HepG2 (cell line): Measurements from ENCODE around the gene SLC6A9. TPM values are rescaled to one million over a fixed set of nuclear protein-coding genes. Genes with fewer than 3 reads are reported as not detected.

Experiments
- ATF5 ChIP-seq: sonication (generic); formaldehyde crosslinking; IDR thresholded peaks from 2 replicates; pipeline ENCODE4 v1.4.0; 2020; ENCODE audit warnings: mild to moderate bottlenecking, low read depth, missing genetic modification reagents
- ELF1 ChIP-seq: sonication (generic); formaldehyde crosslinking; IDR thresholded peaks from 2 replicates; pipeline ENCODE4 v1.4.0; 2020; ENCODE audit warnings: missing genetic modification reagents
- MED1 ChIP-seq: sonication (generic); formaldehyde crosslinking; IDR thresholded peaks from 2 replicates; pipeline ENCODE4 v1.4.0; 2020; ENCODE audit warnings: missing genetic modification reagents
- NR2C2 ChIP-seq: sonication (generic); formaldehyde crosslinking; IDR thresholded peaks from 2 replicates; pipeline ENCODE4 v1.4.0; 2020; ENCODE audit warnings: missing genetic modification reagents, mild to moderate bottlenecking, moderate library complexity, borderline replicate concordance
- PRDM10 ChIP-seq: sonication (generic); formaldehyde crosslinking; IDR thresholded peaks from 2 replicates; pipeline ENCODE4 v1.4.0; 2020; ENCODE audit warnings: low read depth, missing genetic modification reagents
- SRY ChIP-seq: sonication (generic); formaldehyde crosslinking; IDR thresholded peaks from 2 replicates; pipeline ENCODE4 v1.8.0; 2022; ENCODE audit warnings: mild to moderate bottlenecking, missing genetic modification reagents
- TOPORS ChIP-seq: sonication (generic); formaldehyde crosslinking; IDR thresholded peaks from 2 replicates; pipeline ENCODE4 v1.8.0; 2023; ENCODE audit warnings: mild to moderate bottlenecking, missing genetic modification reagents
- ZFP36L1 ChIP-seq: sonication (generic); formaldehyde crosslinking; IDR thresholded peaks from 2 replicates; pipeline ENCODE4 v1.8.0; 2022; ENCODE audit warnings: mild to moderate bottlenecking, missing genetic modification reagents, moderate library complexity
- ZFP90 ChIP-seq: sonication (generic); formaldehyde crosslinking; IDR thresholded peaks from 2 replicates; pipeline ENCODE4 v1.8.0; 2022; ENCODE audit warnings: missing genetic modification reagents, mild to moderate bottlenecking, inconsistent platforms, borderline replicate concordance
- ZFX ChIP-seq: sonication (generic); formaldehyde crosslinking; IDR thresholded peaks from 2 replicates; pipeline ENCODE4 v1.4.0; 2020; ENCODE audit warnings: mild to moderate bottlenecking, low read depth, missing genetic modification reagents, moderate library complexity
- ZMYM2 ChIP-seq: sonication (generic); formaldehyde crosslinking; IDR thresholded peaks from 2 replicates; pipeline ENCODE4 v1.8.0; 2022; ENCODE audit warnings: mild to moderate bottlenecking, missing genetic modification reagents
- ZNF543 ChIP-seq: sonication (generic); formaldehyde crosslinking; IDR thresholded peaks from 2 replicates; pipeline ENCODE4 v1.4.0; 2020; ENCODE audit warnings: mild to moderate bottlenecking, missing genetic modification reagents
- ZNF768 ChIP-seq: sonication (generic); formaldehyde crosslinking; IDR thresholded peaks from 2 replicates; pipeline ENCODE4 v1.4.0; 2020; ENCODE audit warnings: missing genetic modification reagents
- polyA plus RNA-seq, 8 experiments: library from polyadenylated mRNA; depleted of rRNA in 3 of 8; stranded (reverse) in 7 of 8; unstranded in 1 of 8; fragments of >200 nt; fragmentation: Illumina TruSeq in 4 of 8; extraction: Trizol in 4 of 8; gene quantifications; 2 replicates each; pipeline versions ENCODE4 v1.2.1 to v1.2.3, GENCODE V29; 2011 to 2016; ENCODE audit warnings: low read depth in 4 of 8, missing spikeins in 1 of 8, mixed read lengths in 1 of 8; ENCODE audit not compliant: insufficient read depth in 1 of 8
- total RNA-seq, 5 experiments: library from RNA; depleted of rRNA; stranded (reverse); fragments of >200 nt; fragmentation: Illumina TruSeq; extraction: Trizol; gene quantifications; 2 replicates each; pipeline ENCODE4 v1.2.3, GENCODE V29; 2016; ENCODE audit warnings: low read depth in 1 of 5
- TF ChIP-seq, protein P1 (sequence below): sonication (generic); formaldehyde crosslinking; IDR thresholded peaks from 2 replicates; pipeline ENCODE4 v1.4.0; 2020; ENCODE audit warnings: missing genetic modification reagents, borderline replicate concordance
- TF ChIP-seq, protein P2 (sequence below): sonication (generic); formaldehyde crosslinking; IDR thresholded peaks from 2 replicates; pipeline ENCODE4 v1.9.0; 2021; ENCODE audit warnings: missing genetic modification reagents, borderline replicate concordance
- TF ChIP-seq, protein P3 (sequence below): IDR thresholded peaks from 2 replicates; pipeline ENCODE4 v1.6.1; 2016; ENCODE audit warnings: missing genetic modification reagents, missing compliant biosample characterization

The SLC6A9 gene
- total and polyA plus RNA-seq, 2 of the 13 experiments (the other 11 are each of a cell fraction or from before 2014, with no cell fraction given) = 8.5 to 9.9 TPM

- TF ChIP-seq, protein P1, sequence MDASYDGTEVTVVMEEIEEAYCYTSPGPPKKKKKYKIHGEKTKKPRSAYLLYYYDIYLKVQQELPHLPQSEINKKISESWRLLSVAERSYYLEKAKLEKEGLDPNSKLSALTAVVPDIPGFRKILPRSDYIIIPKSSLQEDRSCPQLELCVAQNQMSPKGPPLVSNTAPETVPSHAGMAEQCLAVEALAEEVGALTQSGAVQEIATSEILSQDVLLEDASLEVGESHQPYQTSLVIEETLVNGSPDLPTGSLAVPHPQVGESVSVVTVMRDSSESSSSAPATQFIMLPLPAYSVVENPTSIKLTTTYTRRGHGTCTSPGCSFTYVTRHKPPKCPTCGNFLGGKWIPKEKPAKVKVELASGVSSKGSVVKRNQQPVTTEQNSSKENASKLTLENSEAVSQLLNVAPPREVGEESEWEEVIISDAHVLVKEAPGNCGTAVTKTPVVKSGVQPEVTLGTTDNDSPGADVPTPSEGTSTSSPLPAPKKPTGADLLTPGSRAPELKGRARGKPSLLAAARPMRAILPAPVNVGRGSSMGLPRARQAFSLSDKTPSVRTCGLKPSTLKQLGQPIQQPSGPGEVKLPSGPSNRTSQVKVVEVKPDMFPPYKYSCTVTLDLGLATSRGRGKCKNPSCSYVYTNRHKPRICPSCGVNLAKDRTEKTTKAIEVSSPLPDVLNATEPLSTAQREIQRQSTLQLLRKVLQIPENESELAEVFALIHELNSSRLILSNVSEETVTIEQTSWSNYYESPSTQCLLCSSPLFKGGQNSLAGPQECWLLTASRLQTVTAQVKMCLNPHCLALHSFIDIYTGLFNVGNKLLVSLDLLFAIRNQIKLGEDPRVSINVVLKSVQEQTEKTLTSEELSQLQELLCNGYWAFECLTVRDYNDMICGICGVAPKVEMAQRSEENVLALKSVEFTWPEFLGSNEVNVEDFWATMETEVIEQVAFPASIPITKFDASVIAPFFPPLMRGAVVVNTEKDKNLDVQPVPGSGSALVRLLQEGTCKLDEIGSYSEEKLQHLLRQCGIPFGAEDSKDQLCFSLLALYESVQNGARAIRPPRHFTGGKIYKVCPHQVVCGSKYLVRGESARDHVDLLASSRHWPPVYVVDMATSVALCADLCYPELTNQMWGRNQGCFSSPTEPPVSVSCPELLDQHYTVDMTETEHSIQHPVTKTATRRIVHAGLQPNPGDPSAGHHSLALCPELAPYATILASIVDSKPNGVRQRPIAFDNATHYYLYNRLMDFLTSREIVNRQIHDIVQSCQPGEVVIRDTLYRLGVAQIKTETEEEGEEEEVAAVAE (CRISPR knock-in tag) = no peak
- TF ChIP-seq ZNF543 (peak; percentile 87), ZFP90 (CRISPR knock-in tag) (peak; percentile 40; the same call in 1 of the 2 replicates), ELF1 (CRISPR knock-in tag) (peak; percentile 77), ZNF768 (CRISPR knock-in tag) (peak; percentile 51; the same call in 1 of the 2 replicates), ZFX (CRISPR knock-in tag) (peak; percentile 91), ATF5 (0 out of 2 replicates have a peak, but pooled peaks have one; percentile 81), NR2C2 (CRISPR knock-in tag) (peak; percentile 74), TOPORS (CRISPR knock-in tag) (peak; percentile 18; the same call in 1 of the 2 replicates), ZFP36L1 (CRISPR knock-in tag) (0 out of 2 replicates have a peak, but pooled peaks have one; percentile 31), SRY (CRISPR knock-in tag) (peak; percentile 70; the same call in 1 of the 2 replicates), PRDM10 (no peak), ZMYM2 (CRISPR knock-in tag) (peak; percentile 16; the same call in 1 of the 2 replicates), MED1 (peak; percentile 67)
- TF ChIP-seq, protein P2, sequence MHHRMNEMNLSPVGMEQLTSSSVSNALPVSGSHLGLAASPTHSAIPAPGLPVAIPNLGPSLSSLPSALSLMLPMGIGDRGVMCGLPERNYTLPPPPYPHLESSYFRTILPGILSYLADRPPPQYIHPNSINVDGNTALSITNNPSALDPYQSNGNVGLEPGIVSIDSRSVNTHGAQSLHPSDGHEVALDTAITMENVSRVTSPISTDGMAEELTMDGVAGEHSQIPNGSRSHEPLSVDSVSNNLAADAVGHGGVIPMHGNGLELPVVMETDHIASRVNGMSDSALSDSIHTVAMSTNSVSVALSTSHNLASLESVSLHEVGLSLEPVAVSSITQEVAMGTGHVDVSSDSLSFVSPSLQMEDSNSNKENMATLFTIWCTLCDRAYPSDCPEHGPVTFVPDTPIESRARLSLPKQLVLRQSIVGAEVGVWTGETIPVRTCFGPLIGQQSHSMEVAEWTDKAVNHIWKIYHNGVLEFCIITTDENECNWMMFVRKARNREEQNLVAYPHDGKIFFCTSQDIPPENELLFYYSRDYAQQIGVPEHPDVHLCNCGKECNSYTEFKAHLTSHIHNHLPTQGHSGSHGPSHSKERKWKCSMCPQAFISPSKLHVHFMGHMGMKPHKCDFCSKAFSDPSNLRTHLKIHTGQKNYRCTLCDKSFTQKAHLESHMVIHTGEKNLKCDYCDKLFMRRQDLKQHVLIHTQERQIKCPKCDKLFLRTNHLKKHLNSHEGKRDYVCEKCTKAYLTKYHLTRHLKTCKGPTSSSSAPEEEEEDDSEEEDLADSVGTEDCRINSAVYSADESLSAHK (CRISPR knock-in tag) = no peak
- TF ChIP-seq, protein P3, sequence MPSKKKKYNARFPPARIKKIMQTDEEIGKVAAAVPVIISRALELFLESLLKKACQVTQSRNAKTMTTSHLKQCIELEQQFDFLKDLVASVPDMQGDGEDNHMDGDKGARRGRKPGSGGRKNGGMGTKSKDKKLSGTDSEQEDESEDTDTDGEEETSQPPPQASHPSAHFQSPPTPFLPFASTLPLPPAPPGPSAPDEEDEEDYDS (CRISPR knock-in tag) = peak; percentile 10; the same call in 1 of the 2 replicates
These were observed 39.6 kb downstream of the SLC6A9 start, which contains the start of gene CCDC24 (continued) for GRCh38 chr1:43991476-43992231.
